Body of pancreas (tissue), 4 donors: ENCODE data around the gene BEST2. TPM values are rescaled to one million over a fixed set of nuclear protein-coding genes. Genes with fewer than 3 reads are reported as not detected.
A peak's percentile ranks its signal among the peaks of the same experiment; 100 is the strongest.

Experiments used
- ATAC-seq: fragments of 150-250 bp; one replicate; pipeline ENCODE4 v1.9.1; 2016
- DNase-seq, 4 donors: peaks; one replicate each; pipeline ENCODE4 v3.0.0-alpha.2; 2019
- H3K27ac ChIP-seq, 4 donors: fragments of 200-600 bp; sonication (generic); 1 replicate in 3 of 4; 2 replicates in 1 of 4; pipeline versions ENCODE4 v1.5.1 to v1.6.1; 2016 to 2019; ENCODE audit warnings: mild to moderate bottlenecking in 1 of 4, mixed read lengths in 1 of 4, moderate library complexity in 1 of 4
- H3K27me3 ChIP-seq, 2 donors: fragments of 200-600 bp; sonication (generic); one replicate each; pipeline ENCODE4 v1.6.0; 2016; ENCODE audit warnings: mild to moderate bottlenecking in 1 of 2
- H3K36me3 ChIP-seq, 2 donors: fragments of 200-600 bp; sonication (generic); replicated peaks in 1 of 2; 2 replicates each; pipeline ENCODE4 v1.5.1; 2016; ENCODE audit warnings: low read depth in 2 of 2; ENCODE audit not compliant: insufficient read depth in 1 of 2
- H3K4me1 ChIP-seq: fragments of 200-600 bp; sonication (generic); one replicate; pipeline ENCODE4 v1.6.0; 2016
- H3K4me3 ChIP-seq, 2 donors: fragments of 200-600 bp; sonication (generic); 1 replicate in 1 of 2; 2 replicates in 1 of 2; pipeline ENCODE4 v1.5.1; 2016 to 2019
- H3K9me3 ChIP-seq, 3 donors: fragments of 200-600 bp; sonication (generic); 1 replicate in 2 of 3; 2 replicates in 1 of 3; pipeline ENCODE4 v1.5.1; 2016
- CTCF ChIP-seq, 7 experiments: fragments of 450-650 bp in 4 of 7; fragments of 200-600 bp in 3 of 7; sonication (generic) in 3 of 7; IDR thresholded peaks; one replicate each; pipeline ENCODE4 v1.5.1; 2016 to 2019; ENCODE audit warnings: antibody characterized with exemption in 7 of 7
- POLR2A ChIP-seq, 3 donors: fragments of 450-650 bp; IDR thresholded peaks; one replicate each; pipeline ENCODE4 v1.6.1; 2016; ENCODE audit warnings: antibody characterized with exemption in 3 of 3, mild to moderate bottlenecking in 2 of 3
- WGBS, 2 donors: methylation state at CpG; one replicate each; pipeline ENCODE4 v1.1.5; 2017; 5-methylcytosine and 5-hydroxymethylcytosine counted together
- intact Hi-C: fragments of 100-400 bp; cut with DNase I; formaldehyde crosslinking; loops from one replicate; pipeline ENCODE4 v1.15.1; 2023
- total RNA-seq, 2 donors: library from RNA; depleted of rRNA; stranded (reverse); fragments of >200 nt; gene quantifications; one replicate each; pipeline ENCODE4 v1.1.0, GENCODE V29; 2016

BEST2 gene
- total RNA-seq, 2 donors from 2014 or later = not detected

- Histone ChIP-seq H3K4me3 (peak overlapping the region; percentile 50 to 73), H3K27ac (peak overlapping the region; percentile 66 to 80 (median 75)), H3K27me3 (no peaks in the 10 kb centered on the region), H3K9me3 (no peaks in the 10 kb centered on the region), H3K4me1 (peaks cover 34% of the 10 kb centered on the region), H3K36me3 (no peaks in the 10 kb centered on the region)
- ATAC-seq (peak; percentile 22), DNase-seq (peak; percentile 48 to 60 (median 55))
- 4 to 5% methylated on average over 19 to 38 of the region's 38 CpGs for WGBS, 2 donors
- intact Hi-C loops = loop anchor here (5.0 kb wide), 1 partner anchor 39 kb away; no protein-coding TSS in a partner anchor
- TF ChIP-seq POLR2A (IDR thresholded peaks at IDR 0.05) (no peak), CTCF (IDR thresholded peaks at IDR 0.05) (no peak)
These were observed 49.4 kb downstream of the BEST2 start for GRCh38 chr19:12800923-12801465.

- ATAC-seq (peak; percentile 87), DNase-seq (peak; percentile 84 to 90 (median 88))
- intact Hi-C loops = loop anchor here (5.0 kb wide), 1 partner anchor 39 kb away; no protein-coding TSS in a partner anchor
These were observed 50.1 kb downstream of the BEST2 start, which contains the start of the genes PRDX2 and THSD8 for GRCh38 chr19:12801466-12802266. Gene PRDX2 (minus strand): TSS chr19:12801800. CDS start chr19:12801261, 539 bp downstream. Gene THSD8 (plus strand): TSS chr19:12802069. CDS start chr19:12802072, 3 bp downstream.

GRCh38 chr19:12802267-12803106 is 50.9 kb downstream of the BEST2 start:
- peaks cover 40% of the 10 kb centered on the region for H3K4me1 ChIP-seq
- no peaks in the 10 kb centered on the region for H3K36me3 ChIP-seq
- no peaks in the 10 kb centered on the region for H3K9me3 ChIP-seq
- peak overlapping the region; percentile 50 to 73 for H3K4me3 ChIP-seq
- peak overlapping the region; percentile 35 to 80 (median 75) for H3K27ac ChIP-seq
- 28 to 34% methylated on average over 22 of the region's 22 CpGs for WGBS, 2 donors
- no peaks in the 10 kb centered on the region for H3K27me3 ChIP-seq
- intact Hi-C loops = loop anchor here (5.0 kb wide), 1 partner anchor 40 kb away; no protein-coding TSS in a partner anchor
- ATAC-seq = no peak
- DNase-seq = peak in 1 of 4 donors; percentile 39
- TF ChIP-seq CTCF (IDR thresholded peaks at IDR 0.05) (peak in 1 of 7 experiments; percentile 16), POLR2A (IDR thresholded peaks at IDR 0.05) (no peak)

More at GRCh38 chr19:12801466-12802266, 50.1 kb downstream of the BEST2 start, which contains the start of the genes PRDX2 and THSD8:
- Histone ChIP-seq H3K27me3 (no peaks in the 10 kb centered on the region), H3K4me3 (peak within 1 kb of the TSS; percentile 50 to 73), H3K36me3 (no peaks in the 10 kb centered on the region), H3K4me1 (peaks cover 33% of the 10 kb centered on the region), H3K9me3 (no peaks in the 10 kb centered on the region), H3K27ac (peak within 1 kb of the TSS; percentile 66 to 80 (median 75))
- TF ChIP-seq POLR2A (IDR thresholded peaks at IDR 0.05) (peak; percentile 96 to 99 (median 99)), CTCF (IDR thresholded peaks at IDR 0.05) (peak in 1 of 7 experiments; percentile 13)
- 0 to 1% methylated on average over 4 to 76 of the region's 78 CpGs for WGBS, 2 donors

GRCh38 chr19:12804051-12804450 is 52.5 kb downstream of the BEST2 start:
- Histone ChIP-seq H3K27ac (no peak overlapping the region), H3K4me1 (peaks cover 41% of the 10 kb centered on the region), H3K27me3 (no peaks in the 10 kb centered on the region), H3K9me3 (no peaks in the 10 kb centered on the region), H3K36me3 (no peaks in the 10 kb centered on the region), H3K4me3 (no peak overlapping the region)
- 87 to 95% methylated on average over 20 to 26 of the region's 26 CpGs for WGBS, 2 donors
- intact Hi-C loops = loop anchor here (5.0 kb wide), 1 partner anchor 42 kb away; no protein-coding TSS in a partner anchor
- DNase-seq = no peak
- TF ChIP-seq CTCF (IDR thresholded peaks at IDR 0.05) (no peak), POLR2A (IDR thresholded peaks at IDR 0.05) (no peak)
- ATAC-seq = no peak
